ENCODE measurements around the gene THAP7.
"Not testable (repeated sequence)": the region's sequence is repeated elsewhere in the genome, so short reads cannot be mapped to it uniquely, and the experiment has no call there.

THAP7 gene

DNA sequence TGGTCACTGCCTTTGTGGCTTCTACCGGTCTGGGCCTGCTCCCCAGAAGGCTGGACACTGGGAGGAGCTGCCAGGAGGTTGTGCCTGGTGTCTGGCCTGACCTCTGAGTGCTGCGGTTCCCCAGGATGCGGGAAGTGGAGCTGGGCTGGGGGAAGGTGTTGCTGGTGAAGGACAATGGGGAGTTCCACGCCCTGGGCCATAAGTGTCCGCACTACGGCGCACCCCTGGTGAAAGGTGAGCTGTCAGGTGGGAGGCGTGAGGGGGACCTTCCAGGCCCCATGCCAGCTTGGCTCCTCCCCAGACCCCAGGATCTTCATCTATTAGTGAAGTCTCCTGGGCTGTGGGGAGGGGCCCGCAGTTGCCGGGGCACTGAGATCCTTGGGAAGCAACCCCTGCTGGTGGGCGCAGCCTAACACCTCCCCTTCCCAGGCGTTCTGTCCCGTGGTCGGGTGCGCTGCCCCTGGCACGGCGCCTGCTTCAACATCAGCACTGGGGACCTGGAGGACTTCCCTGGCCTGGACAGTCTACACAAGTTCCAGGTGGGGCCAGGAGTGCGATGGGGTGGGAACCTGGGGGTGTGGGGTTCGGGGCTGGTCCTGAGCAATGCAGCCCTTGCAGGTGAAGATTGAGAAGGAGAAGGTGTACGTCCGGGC lies 28.2 kb downstream of the THAP7 start:
- H3K4me3 ChIP-seq (ENCODE audit: extremely low read depth, insufficient read depth, low read length, poor library complexity, severe bottlenecking): no peak overlapping the region
- no peak overlapping the region for H3K27ac ChIP-seq (ENCODE audit: low read depth, low read length, severe bottlenecking)
- no peaks in the 10 kb centered on the region for H3K36me3 ChIP-seq (ENCODE audit: control insufficient read depth, insufficient read depth, low read length)
- peaks cover 6% of the 10 kb centered on the region for H3K4me1 ChIP-seq (ENCODE audit: control insufficient read depth, insufficient read depth, low read length, poor library complexity, severe bottlenecking)
- H3K9me3 ChIP-seq (ENCODE audit: control insufficient read depth, low read length): peaks cover 6% of the 10 kb centered on the region
- 89% methylated on average over 10 to 17 of the region's 21 CpGs for WGBS, 2 experiments (ENCODE audit: insufficient coverage in 2 of 2)

DNA sequence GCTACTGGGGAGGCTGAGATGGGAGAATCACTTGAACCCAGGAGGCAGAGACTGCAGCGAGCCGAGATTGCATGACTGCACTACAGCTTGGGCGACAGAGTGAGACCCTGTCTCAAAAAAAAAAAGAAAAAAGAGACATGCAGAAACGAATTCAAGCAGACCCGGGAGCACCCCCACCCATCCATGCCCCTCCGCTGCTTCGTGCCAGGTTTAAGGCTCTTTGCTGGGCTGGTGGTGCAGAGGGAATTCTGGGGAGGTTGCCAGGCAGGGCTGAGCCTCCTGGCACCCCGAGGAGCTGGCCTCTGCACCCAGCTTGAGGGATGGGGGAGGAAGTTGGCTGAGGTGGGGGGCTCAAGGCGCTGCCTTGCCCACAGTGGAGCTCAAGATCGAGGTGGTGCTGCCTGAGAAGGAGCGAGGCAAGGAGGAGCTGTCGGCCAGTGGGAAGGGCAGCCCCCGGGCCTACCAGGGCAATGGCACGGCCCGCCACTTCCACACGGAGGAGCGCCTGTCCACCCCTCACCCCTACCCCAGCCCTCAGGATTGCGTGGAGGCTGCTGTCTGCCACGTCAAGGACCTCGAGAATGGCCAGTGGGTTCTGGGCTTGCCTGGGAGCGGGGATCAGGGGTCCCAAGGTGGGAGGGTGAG lies 28.9 kb downstream of the THAP7 start:
- H3K36me3 ChIP-seq (ENCODE audit: control insufficient read depth, insufficient read depth, low read length): no peaks in the 10 kb centered on the region
- H3K4me1 ChIP-seq (ENCODE audit: control insufficient read depth, insufficient read depth, low read length, poor library complexity, severe bottlenecking): peaks cover 6% of the 10 kb centered on the region
- no peak overlapping the region for H3K27ac ChIP-seq (ENCODE audit: low read depth, low read length, severe bottlenecking)
- H3K4me3 ChIP-seq (ENCODE audit: extremely low read depth, insufficient read depth, low read length, poor library complexity, severe bottlenecking): no peak overlapping the region
- no peaks in the 10 kb centered on the region for H3K9me3 ChIP-seq (ENCODE audit: control insufficient read depth, low read length)
- 90 to 98% methylated on average over 5 to 7 of the region's 21 CpGs for WGBS, 2 experiments (ENCODE audit: insufficient coverage in 2 of 2)

DNA sequence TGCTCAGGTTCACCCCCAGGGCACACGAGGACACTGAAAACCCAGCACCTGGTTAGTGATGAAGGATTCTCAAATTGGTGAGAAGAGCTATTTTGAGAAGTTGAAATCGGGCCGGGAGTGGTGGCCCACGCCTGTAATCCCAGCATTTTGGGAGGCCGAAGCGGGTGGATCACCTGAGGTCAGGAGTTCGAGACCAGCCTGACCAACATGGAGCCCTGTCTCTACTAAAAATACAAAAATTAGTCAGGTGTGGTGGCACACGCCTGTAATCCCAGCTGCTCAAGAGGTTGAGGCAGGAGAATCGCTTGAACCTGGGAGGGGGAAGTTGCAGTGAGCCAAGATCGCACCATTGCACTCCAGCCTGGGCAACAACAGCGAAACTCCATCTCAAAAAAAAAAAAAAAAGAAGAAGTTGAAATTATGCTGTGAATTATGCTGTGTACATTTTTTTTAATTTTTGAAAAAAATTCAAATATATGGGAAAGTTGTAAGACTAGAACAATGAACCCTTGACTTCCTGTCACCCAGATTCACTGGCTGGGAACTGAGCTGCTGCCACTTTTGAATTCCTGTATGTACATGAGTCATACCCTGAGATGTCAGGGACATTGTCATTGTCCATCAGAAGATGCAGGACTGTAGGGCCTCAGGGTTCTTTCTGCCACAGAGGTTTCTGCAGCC lies 29.8 kb downstream of the THAP7 start:
- H3K4me3 ChIP-seq (ENCODE audit: extremely low read depth, insufficient read depth, low read length, poor library complexity, severe bottlenecking); H3K36me3 ChIP-seq (ENCODE audit: control insufficient read depth, insufficient read depth, low read length); H3K9me3 ChIP-seq (ENCODE audit: control insufficient read depth, low read length); H3K27ac ChIP-seq (ENCODE audit: low read depth, low read length, severe bottlenecking); H3K4me1 ChIP-seq (ENCODE audit: control insufficient read depth, insufficient read depth, low read length, poor library complexity, severe bottlenecking): not testable (repeated sequence)
- WGBS, 2 experiments (ENCODE audit: insufficient coverage in 2 of 2): 93 to 98% methylated on average over 5 to 6 of the region's 11 CpGs

DNA sequence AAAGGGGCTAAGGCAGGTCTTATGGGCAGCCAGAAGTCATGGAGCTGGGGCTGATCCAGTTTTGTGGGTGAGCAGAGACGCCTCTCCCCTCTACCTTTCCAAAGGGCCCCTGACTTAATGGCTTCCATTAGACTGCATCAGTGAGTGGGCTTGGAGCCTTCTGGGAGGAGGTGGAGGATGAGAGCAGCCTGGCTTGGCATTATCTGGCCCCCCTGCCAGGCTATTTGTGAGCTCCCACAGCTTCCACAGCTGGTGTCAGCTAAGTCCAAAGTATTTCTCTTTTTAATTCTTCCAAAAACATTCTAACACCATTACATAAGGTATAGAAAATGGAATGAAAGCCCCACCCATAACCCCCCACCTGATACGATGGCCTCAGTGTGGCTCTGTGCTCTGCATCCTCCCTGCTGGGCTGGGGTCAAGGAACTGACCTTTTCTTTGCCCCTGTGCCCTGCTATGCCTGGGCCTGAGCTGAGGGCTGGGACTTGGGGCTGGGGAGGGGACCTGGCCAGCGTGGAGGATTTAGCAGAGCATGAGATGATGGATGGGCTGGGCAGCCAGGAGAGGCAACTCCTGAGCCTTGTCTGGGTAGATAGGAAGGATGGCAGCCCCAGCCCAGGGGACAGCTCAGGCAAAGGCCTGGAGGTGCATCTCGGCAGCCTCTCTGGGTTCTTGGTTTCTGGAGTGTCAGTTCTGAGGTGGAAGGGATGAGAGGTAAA lies 30.8 kb downstream of the THAP7 start:
- Histone ChIP-seq H3K27ac (ENCODE audit: low read depth, low read length, severe bottlenecking) (no peak overlapping the region), H3K4me1 (ENCODE audit: control insufficient read depth, insufficient read depth, low read length, poor library complexity, severe bottlenecking) (peaks cover 6% of the 10 kb centered on the region), H3K9me3 (ENCODE audit: control insufficient read depth, low read length) (no peaks in the 10 kb centered on the region), H3K4me3 (ENCODE audit: extremely low read depth, insufficient read depth, low read length, poor library complexity, severe bottlenecking) (no peak overlapping the region), H3K36me3 (ENCODE audit: control insufficient read depth, insufficient read depth, low read length) (no peaks in the 10 kb centered on the region)
- WGBS, 2 experiments (ENCODE audit: insufficient coverage in 2 of 2): 55 to 62% methylated on average over 2 of the region's 4 CpGs

DNA sequence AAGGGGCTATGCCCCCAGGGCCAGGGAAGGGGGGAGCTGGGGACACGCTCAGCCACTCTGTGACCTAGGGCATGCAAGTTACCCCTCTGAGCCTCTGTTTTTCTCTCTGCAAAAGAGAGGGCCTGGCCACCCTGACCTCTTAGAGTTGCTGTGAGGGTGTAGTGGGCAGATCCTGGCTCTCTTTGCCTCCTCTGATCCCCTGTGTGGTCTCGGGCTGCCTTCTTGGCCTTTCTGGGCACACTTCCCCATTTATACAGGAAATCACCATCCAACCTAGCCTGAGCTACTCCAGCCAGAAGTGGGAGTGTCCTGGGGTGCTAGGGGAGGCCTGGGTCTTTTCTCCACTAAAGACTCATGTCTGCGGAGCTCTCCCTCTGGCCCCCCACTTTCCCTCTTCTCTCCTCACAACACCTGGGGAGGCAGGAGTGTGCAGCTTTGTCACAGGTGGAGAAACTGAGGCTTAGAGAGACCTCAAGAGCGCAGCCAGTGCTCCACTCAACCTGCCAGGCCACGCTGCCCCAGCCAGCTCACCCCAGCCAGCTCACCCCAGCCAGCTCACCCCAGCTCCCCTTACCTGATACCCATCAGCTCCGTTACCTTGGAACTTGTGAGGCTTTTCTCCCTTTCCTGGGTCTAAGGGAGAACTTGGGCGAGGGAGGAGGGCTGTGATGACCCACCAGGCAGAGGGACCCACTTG lies 33.5 kb downstream of the THAP7 start:
- Histone ChIP-seq H3K4me1 (ENCODE audit: control insufficient read depth, insufficient read depth, low read length, poor library complexity, severe bottlenecking) (peaks cover 8% of the 10 kb centered on the region), H3K4me3 (ENCODE audit: extremely low read depth, insufficient read depth, low read length, poor library complexity, severe bottlenecking) (no peak overlapping the region), H3K27ac (ENCODE audit: low read depth, low read length, severe bottlenecking) (no peak overlapping the region), H3K36me3 (ENCODE audit: control insufficient read depth, insufficient read depth, low read length) (no peaks in the 10 kb centered on the region), H3K9me3 (ENCODE audit: control insufficient read depth, low read length) (no peaks in the 10 kb centered on the region)
- 86 to 90% methylated on average over 6 of the region's 7 CpGs for WGBS, 2 experiments (ENCODE audit: insufficient coverage in 2 of 2)

DNA sequence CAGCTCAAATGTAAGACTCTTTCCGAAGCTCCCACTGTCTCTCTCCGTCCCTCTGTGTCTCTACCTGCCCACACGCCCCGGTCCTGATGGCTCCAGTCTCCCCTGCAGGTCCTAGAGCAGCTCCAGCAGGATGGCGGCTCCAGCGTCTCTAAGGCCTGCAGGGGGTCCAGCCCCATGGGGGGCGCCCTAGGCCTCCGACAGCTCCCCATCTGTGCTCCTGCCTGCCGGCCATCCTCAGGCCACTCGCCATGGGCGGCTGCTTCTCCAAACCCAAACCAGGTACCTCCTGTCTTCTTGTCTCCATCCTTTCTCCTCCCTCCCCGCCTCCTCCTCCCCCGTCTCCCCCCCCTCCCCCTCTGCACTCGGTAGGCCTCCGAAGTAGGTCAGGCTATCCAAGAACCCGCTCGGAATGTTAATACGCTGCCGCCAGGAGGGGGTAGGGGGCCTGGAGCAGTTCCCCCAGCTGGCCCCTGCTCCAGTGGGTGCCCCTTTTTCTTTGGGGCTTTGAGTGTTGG lies 34.2 kb downstream of the THAP7 start:
- no peak overlapping the region for H3K4me3 ChIP-seq (ENCODE audit: extremely low read depth, insufficient read depth, low read length, poor library complexity, severe bottlenecking)
- H3K27ac ChIP-seq (ENCODE audit: low read depth, low read length, severe bottlenecking): no peak overlapping the region
- peaks cover 5% of the 10 kb centered on the region for H3K4me1 ChIP-seq (ENCODE audit: control insufficient read depth, insufficient read depth, low read length, poor library complexity, severe bottlenecking)
- WGBS, 2 experiments (ENCODE audit: insufficient coverage in 2 of 2): 12 to 27% methylated on average over 7 to 8 of the region's 19 CpGs
- no peaks in the 10 kb centered on the region for H3K36me3 ChIP-seq (ENCODE audit: control insufficient read depth, insufficient read depth, low read length)
- H3K9me3 ChIP-seq (ENCODE audit: control insufficient read depth, low read length): no peaks in the 10 kb centered on the region

DNA sequence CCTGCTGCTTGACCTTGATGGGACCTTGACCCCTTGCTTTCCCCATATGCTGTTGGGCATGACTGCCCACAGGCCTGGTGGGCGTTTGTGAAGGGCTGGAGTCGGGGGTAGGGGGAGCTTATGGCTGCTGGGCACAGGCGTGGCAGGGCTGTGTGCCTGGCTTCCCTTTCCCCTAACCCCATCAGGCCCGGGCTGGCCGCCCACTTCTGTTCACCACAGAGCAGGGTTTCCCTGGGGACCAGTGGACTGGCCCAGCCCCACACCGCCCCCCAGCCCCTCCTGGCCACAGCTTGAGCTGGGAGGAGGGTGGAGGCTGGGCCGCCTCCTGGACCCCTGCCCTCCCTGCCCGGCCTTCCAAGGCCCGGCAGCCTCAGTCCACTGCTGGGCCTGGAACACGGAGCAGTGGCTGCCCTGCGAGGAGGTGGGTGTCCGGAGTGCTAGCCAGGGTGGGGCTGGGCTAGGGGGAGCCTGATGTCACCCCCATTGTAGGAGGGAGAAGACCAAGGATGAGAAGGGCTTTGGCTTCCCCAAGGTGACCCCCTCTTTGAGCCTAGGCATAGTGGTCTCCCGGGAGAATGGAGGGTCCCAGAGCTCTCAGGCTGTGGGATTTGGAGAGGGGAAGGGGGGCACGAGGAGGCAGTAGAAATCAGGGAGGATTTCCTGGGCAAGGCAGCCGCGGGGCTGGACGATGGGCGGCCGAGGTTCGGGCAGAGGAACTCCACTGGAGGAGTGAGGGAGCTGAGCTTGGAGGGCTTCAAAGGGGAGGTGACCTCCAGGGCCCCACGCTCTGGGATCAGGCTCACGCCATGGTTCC lies 34.8 kb downstream of the THAP7 start, which contains the start of gene AIFM3:
Gene AIFM3 (plus strand): TSS at position 373 of the 814 bp plus-strand sequence. CDS start 690 bp downstream, outside the sequence.
- no peaks in the 10 kb centered on the region for H3K36me3 ChIP-seq (ENCODE audit: control insufficient read depth, insufficient read depth, low read length)
- WGBS, 2 experiments (ENCODE audit: insufficient coverage in 2 of 2): 57 to 80% methylated on average over 8 to 11 of the region's 22 CpGs
- peaks cover 3% of the 10 kb centered on the region for H3K4me1 ChIP-seq (ENCODE audit: control insufficient read depth, insufficient read depth, low read length, poor library complexity, severe bottlenecking)
- no peak within 1 kb of the TSS for H3K27ac ChIP-seq (ENCODE audit: low read depth, low read length, severe bottlenecking)
- H3K4me3 ChIP-seq (ENCODE audit: extremely low read depth, insufficient read depth, low read length, poor library complexity, severe bottlenecking): no peak within 1 kb of the TSS
- H3K9me3 ChIP-seq (ENCODE audit: control insufficient read depth, low read length): no peaks in the 10 kb centered on the region

DNA sequence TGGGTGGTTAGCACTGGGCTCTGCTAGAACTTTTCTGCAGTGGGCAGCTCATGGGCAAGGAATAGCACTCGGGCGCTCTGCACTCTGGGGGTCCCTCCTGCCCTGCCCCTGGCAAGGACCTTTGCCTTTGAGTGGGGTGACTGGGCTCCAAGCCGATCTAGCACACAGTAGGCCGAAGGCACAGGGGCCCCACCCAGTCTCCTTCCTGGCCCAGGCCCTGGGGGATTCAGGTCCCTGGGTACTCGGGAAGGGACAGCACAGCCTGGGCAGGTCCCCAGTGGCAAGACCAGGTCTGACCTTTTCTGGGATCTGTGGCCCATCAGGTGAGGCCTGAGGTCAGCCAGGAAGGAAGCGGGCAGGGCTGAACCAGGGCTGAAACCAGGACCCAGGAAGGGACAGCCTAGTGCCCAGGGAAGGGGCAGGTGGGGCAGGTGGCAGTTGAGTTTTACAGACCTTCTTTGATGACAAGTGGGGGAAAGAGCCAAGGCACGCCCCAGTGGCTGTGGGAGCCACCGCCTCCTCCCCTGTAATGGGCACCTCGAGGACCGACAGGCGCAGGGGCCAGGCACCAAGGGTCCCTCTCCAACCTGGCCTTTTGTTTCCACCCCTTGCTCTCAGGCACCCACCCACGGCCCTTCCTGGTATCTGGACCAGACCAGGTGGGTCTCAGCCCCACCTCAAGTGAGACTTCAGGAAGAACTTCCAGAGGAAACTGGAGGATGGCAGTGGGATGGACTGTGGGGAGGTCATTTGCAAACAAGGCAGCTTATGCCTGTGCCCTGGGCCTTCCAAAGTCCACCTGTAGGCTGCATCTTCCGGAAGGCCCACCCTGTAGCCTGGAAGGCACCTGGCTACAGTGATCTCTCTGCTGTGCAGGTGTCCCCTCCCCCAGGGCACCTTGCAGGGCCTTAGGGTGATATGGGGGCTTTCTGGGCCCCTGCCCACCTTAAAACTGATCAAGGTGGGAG lies 35.7 kb downstream of the THAP7 start:
- H3K4me1 ChIP-seq (ENCODE audit: control insufficient read depth, insufficient read depth, low read length, poor library complexity, severe bottlenecking): peaks cover 2% of the 10 kb centered on the region
- WGBS, 2 experiments (ENCODE audit: insufficient coverage in 2 of 2): 83 to 89% methylated on average over 12 to 13 of the region's 13 CpGs
- no peak overlapping the region for H3K27ac ChIP-seq (ENCODE audit: low read depth, low read length, severe bottlenecking)
- H3K36me3 ChIP-seq (ENCODE audit: control insufficient read depth, insufficient read depth, low read length): no peaks in the 10 kb centered on the region
- H3K9me3 ChIP-seq (ENCODE audit: control insufficient read depth, low read length): no peaks in the 10 kb centered on the region
- H3K4me3 ChIP-seq (ENCODE audit: extremely low read depth, insufficient read depth, low read length, poor library complexity, severe bottlenecking): no peak overlapping the region

Measured in mesodermal cell (in vitro differentiated cells).